Activated T-helper 1 cell treated with anti-CD3 and anti-CD28 coated beads, Interleukin-12 subunit alpha, Interleukin-12 subunit beta, Interleukin-2, Interleukin-4 antibody, amounts not matched to agents 30 ng/mL and 10 ng/mL and 1 ng/mL, durations not matched to agents 14 hours and 24 hours and 36 hours (primary cell): ENCODE measurements around the gene SSC5D. TPM values are rescaled to one million over a fixed set of nuclear protein-coding genes. Genes with fewer than 3 reads are reported as not detected.
"Not testable (repeated sequence)": the region's sequence is repeated elsewhere in the genome, so short reads cannot be mapped to it uniquely, and the experiment has no call there.

Experiments
- DNase-seq: peaks from one replicate; pipeline ENCODE4 v3.0.0; 2021; ENCODE audit warnings: low spot score
- H3K27ac Mint-ChIP-seq: one replicate; pipeline ENCODE4 v1.8.0; 2021; ENCODE audit warnings: mild to moderate bottlenecking, mixed read lengths
- H3K27me3 Mint-ChIP-seq: one replicate; pipeline ENCODE4 v1.8.0; 2022; ENCODE audit warnings: mild to moderate bottlenecking, moderate library complexity, mixed read lengths; ENCODE audit not compliant: insufficient read depth
- H3K36me3 Mint-ChIP-seq: one replicate; pipeline ENCODE4 v1.8.0; 2021; ENCODE audit warnings: low read depth, mixed read lengths
- H3K4me1 Mint-ChIP-seq: one replicate; pipeline ENCODE4 v1.8.0; 2021; ENCODE audit warnings: low read depth, mixed read lengths
- H3K4me3 Mint-ChIP-seq: one replicate; pipeline ENCODE4 v1.8.0; 2021; ENCODE audit warnings: mild to moderate bottlenecking, moderate library complexity, mixed read lengths
- H3K9me3 Mint-ChIP-seq: one replicate; pipeline ENCODE4 v1.8.0; 2021; ENCODE audit warnings: mixed read lengths
- intact Hi-C: fragments of 100-400 bp; cut with micrococcal nuclease; formaldehyde crosslinking; loops from one replicate; pipeline ENCODE4 v1.15.1; 2024
- total RNA-seq: library from RNA; stranded (reverse); gene quantifications from 2 replicates; pipeline ENCODE4 v1.2.3, GENCODE V29; 2022

Gene SSC5D
- total RNA-seq, 1 donor from 2014 or later, result 0.65 TPM

GRCh38 chr19:55448175-55448490, 40.1 kb upstream of the SSC5D start:
- H3K4me3 Mint-ChIP-seq, DNase-seq, H3K4me1 Mint-ChIP-seq, H3K9me3 Mint-ChIP-seq, H3K36me3 Mint-ChIP-seq, H3K27ac Mint-ChIP-seq, intact Hi-C loops: not testable (repeated sequence)
- peaks cover 49% of the 10 kb centered on the region for H3K27me3 Mint-ChIP-seq

- intact Hi-C loops, result no loop called here
- Mint-ChIP-seq H3K36me3 (peaks cover 2% of the 10 kb centered on the region), H3K4me3 (no peak overlapping the region), H3K27me3 (peaks cover 43% of the 10 kb centered on the region), H3K27ac (no peak overlapping the region), H3K4me1 (no peaks in the 10 kb centered on the region), H3K9me3 (no peaks in the 10 kb centered on the region)
- DNase-seq, result no peak
Measured at GRCh38 chr19:55449469-55449868, 38.8 kb upstream of the SSC5D start.

- Mint-ChIP-seq H3K36me3 (peaks cover 5% of the 10 kb centered on the region), H3K27ac (no peak overlapping the region), H3K4me1 (no peaks in the 10 kb centered on the region), H3K9me3 (no peaks in the 10 kb centered on the region), H3K27me3 (peaks cover 30% of the 10 kb centered on the region), H3K4me3 (peak overlapping the region; percentile 30)
- intact Hi-C loops, result no loop called here
- DNase-seq, result no peak
Measured at GRCh38 chr19:55451163-55451964, 36.9 kb upstream of the SSC5D start.

- intact Hi-C loops, result no loop called here
- Mint-ChIP-seq H3K9me3 (no peaks in the 10 kb centered on the region), H3K36me3 (peaks cover 5% of the 10 kb centered on the region), H3K4me3 (no peak overlapping the region), H3K4me1 (no peaks in the 10 kb centered on the region), H3K27ac (no peak overlapping the region), H3K27me3 (peaks cover 28% of the 10 kb centered on the region)
- DNase-seq, result no peak
Measured at GRCh38 chr19:55451965-55452748, 36.1 kb upstream of the SSC5D start.

GRCh38 chr19:55452749-55453346, 35.4 kb upstream of the SSC5D start:
- Mint-ChIP-seq H3K36me3 (peaks cover 5% of the 10 kb centered on the region), H3K27me3 (peaks cover 28% of the 10 kb centered on the region), H3K9me3 (no peaks in the 10 kb centered on the region), H3K4me3 (no peak overlapping the region), H3K4me1 (no peaks in the 10 kb centered on the region), H3K27ac (no peak overlapping the region)
- intact Hi-C loops, result no loop called here
- DNase-seq, result peak; percentile 22

GRCh38 chr19:55453511-55454260, 34.5 kb upstream of the SSC5D start:
- Mint-ChIP-seq H3K27ac (no peak overlapping the region), H3K4me3 (no peak overlapping the region), H3K36me3 (peaks cover 5% of the 10 kb centered on the region), H3K4me1 (no peaks in the 10 kb centered on the region), H3K9me3 (no peaks in the 10 kb centered on the region), H3K27me3 (peaks cover 28% of the 10 kb centered on the region)
- no peak for DNase-seq
- intact Hi-C loops, result loop anchor here (1.0 kb wide), 1 partner anchor 312 kb away; no protein-coding TSS in a partner anchor

- Mint-ChIP-seq H3K9me3 (no peaks in the 10 kb centered on the region), H3K27ac (peak overlapping the region; percentile 74), H3K4me1 (no peaks in the 10 kb centered on the region), H3K27me3 (peaks cover 27% of the 10 kb centered on the region), H3K36me3 (peaks cover 5% of the 10 kb centered on the region), H3K4me3 (no peak overlapping the region)
- intact Hi-C loops, result loop anchor here (1.0 kb wide), 1 partner anchor 314 kb away; no protein-coding TSS in a partner anchor
- DNase-seq, result peak; percentile 29
Measured at GRCh38 chr19:55454787-55455243, 33.4 kb upstream of the SSC5D start.

GRCh38 chr19:55455576-55456235, 32.5 kb upstream of the SSC5D start:
- Mint-ChIP-seq H3K27ac (no peak overlapping the region), H3K4me1 (no peaks in the 10 kb centered on the region), H3K4me3 (no peak overlapping the region), H3K36me3 (peaks cover 5% of the 10 kb centered on the region), H3K27me3 (peaks cover 22% of the 10 kb centered on the region), H3K9me3 (no peaks in the 10 kb centered on the region)
- intact Hi-C loops, result no loop called here
- no peak for DNase-seq

- Mint-ChIP-seq H3K9me3 (no peaks in the 10 kb centered on the region), H3K27me3 (peaks cover 20% of the 10 kb centered on the region), H3K27ac (no peak overlapping the region), H3K36me3 (peaks cover 5% of the 10 kb centered on the region), H3K4me3 (no peak overlapping the region), H3K4me1 (no peaks in the 10 kb centered on the region)
- DNase-seq, result no peak
- intact Hi-C loops, result no loop called here
Measured at GRCh38 chr19:55456347-55456746, 31.9 kb upstream of the SSC5D start.

GRCh38 chr19:55457683-55458457, 30.4 kb upstream of the SSC5D start:
- intact Hi-C loops, result no loop called here
- no peaks in the 10 kb centered on the region for H3K9me3 Mint-ChIP-seq
- no peak overlapping the region for H3K4me3 Mint-ChIP-seq
- peaks cover 14% of the 10 kb centered on the region for H3K27me3 Mint-ChIP-seq
- peaks cover 5% of the 10 kb centered on the region for H3K36me3 Mint-ChIP-seq
- peaks cover 5% of the 10 kb centered on the region for H3K4me1 Mint-ChIP-seq
- DNase-seq, result no peak
- no peak overlapping the region for H3K27ac Mint-ChIP-seq

GRCh38 chr19:55459551-55459949, 28.7 kb upstream of the SSC5D start:
- no peak for DNase-seq
- Mint-ChIP-seq H3K4me3 (no peak overlapping the region), H3K9me3 (no peaks in the 10 kb centered on the region), H3K27me3 (peaks cover 4% of the 10 kb centered on the region), H3K27ac (no peak overlapping the region), H3K36me3 (peaks cover 3% of the 10 kb centered on the region), H3K4me1 (peaks cover 5% of the 10 kb centered on the region)
- intact Hi-C loops, result no loop called here
